ELF-1 (cell line): ENCODE measurements around the gene STK33.

Source experiments
- DNase-seq: peaks from one replicate; pipeline ENCODE4 v3.0.0-alpha.2; 2016; ENCODE audit warnings: low read depth, low spot score

STK33 gene

DNA sequence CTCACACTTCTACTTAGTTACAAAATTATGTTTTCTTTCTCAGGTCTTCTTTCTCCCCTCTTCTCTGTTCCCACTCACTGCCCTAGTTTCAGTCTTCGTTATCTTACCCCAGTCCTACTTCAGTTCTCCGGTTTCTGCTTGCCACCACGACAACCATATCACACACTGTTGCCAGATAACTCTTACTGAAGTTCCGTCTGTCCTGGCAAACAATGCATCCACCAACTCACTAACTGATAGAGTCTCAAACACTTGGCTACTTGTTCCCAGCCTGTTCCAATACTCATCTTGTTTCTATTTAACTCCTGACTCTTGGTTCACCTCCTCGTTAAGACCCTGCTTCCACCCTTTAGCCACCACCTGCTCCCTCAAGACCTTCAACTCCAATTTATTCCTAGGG, 164.5 kb downstream of the STK33 start:
- no peak for DNase-seq

DNA sequence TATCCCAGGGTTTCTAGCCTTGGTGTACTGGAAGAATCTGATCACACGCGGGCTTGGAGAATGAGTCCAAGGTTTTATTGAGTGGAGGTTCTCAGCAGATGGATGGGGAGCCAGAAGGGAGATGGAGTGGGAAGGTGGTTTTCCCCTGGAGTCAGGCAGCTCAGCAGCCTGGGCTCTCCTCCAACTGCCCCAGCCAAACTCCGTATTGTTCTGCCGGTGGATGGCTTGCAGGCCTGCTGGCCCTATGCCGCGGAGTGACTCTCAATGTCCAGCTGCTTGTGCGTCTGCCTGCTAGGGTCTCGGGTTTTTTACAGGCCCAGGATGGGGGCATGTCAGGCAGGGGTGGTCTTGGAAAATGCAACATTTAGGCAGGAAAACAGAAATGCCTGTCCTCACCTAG, 168.0 kb downstream of the STK33 start:
- DNase-seq, result no peak

DNA sequence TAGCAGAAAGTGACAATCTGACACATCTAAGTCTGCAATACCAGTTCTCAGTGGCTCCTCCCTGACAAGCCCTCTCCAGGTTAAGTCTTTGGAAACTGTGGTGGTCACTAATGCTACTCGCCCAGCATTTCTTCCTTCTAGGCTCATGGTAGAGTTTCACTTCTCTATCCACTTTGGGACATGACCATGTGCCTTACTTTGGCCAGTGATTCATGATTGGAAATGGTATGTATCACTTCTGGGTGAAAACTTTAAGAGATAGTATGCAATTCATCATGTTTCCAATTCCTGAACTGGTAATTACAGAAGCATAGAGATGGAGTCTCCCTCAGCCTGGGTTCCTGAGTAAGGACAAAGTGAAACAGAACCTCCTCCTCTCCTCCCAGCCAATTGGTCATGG, 178.8 kb downstream of the STK33 start:
- no peak for DNase-seq

DNA sequence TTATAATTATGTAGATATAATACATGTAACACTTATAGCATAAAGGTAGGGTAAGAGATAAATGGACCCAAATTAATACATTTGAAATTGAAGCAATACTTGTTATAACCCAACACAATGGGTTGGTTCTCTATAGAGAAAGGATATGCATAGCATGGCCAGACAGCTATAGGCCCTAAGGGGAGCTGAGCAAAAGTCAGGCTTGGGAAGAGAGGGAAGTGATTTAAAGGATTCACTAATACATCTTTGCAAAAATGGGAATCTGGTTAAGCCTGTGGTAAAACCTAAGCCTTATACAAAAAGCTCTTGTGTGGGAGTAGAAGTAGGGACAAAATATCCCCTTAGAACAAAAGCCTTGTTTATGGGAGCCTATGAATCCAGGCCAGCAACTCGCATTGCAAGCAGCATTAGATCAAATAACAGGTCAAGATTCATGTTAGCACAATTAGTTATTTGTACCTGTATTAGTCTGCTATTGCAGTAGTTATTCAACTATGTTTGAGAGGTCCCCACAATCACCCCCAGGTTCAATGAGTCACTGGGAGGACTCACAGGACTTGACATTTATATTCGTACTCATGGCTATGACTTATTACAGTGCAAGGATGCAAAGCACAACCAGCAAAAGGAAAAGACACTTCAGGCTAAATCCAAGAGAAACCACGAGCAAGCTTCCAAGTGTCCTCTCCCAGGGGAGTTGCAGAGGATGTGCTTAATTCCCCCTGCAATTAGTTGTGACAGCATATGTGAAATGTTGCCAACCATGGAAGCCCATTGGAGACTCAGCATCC, 185.7 kb downstream of the STK33 start:
- DNase-seq, result no peak

DNA sequence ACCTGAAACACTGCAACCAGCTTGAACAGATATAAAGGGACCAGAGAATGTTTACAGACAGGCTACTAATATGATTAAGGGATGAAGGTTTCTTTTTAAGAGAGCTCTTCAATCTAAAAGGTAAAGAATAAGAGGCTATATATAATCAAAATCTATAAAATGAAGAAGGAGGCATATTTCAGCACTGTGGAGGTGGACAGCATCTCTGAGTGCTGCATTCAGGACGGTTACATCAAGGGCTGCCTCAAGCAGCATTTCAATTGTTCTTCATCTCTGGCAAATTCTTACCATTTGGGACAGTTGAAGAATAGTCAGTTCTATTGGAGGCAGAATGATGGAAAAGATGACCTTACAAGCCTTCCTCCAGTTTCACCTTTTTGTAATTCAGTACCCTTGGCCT, 190.7 kb downstream of the STK33 start:
- no peak for DNase-seq

DNA sequence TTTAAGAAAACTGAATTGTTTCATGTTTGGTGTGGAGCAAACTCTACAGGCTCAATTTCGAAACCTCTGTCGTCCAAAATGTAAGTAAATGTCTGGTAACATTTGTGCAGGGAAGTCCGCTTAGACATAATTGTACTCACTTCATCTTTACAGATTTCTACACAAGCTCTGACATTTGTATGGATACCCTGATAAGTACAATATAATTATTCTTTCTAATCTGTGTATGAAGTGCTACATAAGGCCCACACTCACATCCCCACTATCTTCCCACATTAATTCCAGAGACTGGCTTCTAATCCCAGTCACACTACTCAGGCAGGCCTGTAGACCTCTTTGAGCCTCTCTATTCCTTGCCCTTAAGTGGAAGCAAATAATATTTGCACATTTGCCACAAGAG, 201.1 kb downstream of the STK33 start:
- DNase-seq, result no peak

DNA sequence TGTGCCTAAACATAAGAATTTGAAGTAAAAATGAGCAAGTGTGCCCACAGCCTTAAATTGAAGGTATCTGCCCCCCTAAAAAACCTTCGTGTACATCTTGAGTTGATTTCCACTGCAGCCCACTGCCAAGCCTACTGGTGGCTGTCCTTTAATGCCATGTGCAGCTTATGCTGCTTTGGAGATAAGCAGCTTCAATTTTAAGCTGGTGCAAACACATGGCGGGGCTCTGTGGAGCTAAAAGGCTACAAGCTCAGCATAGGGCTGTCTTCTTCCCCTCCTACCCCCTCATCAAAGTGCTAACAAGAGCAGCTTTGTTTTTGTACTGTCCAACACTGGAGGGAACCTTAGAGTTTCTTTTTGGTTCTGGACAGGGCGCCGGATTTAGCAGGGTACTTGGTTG, 201.9 kb downstream of the STK33 start:
- DNase-seq, result no peak

DNA sequence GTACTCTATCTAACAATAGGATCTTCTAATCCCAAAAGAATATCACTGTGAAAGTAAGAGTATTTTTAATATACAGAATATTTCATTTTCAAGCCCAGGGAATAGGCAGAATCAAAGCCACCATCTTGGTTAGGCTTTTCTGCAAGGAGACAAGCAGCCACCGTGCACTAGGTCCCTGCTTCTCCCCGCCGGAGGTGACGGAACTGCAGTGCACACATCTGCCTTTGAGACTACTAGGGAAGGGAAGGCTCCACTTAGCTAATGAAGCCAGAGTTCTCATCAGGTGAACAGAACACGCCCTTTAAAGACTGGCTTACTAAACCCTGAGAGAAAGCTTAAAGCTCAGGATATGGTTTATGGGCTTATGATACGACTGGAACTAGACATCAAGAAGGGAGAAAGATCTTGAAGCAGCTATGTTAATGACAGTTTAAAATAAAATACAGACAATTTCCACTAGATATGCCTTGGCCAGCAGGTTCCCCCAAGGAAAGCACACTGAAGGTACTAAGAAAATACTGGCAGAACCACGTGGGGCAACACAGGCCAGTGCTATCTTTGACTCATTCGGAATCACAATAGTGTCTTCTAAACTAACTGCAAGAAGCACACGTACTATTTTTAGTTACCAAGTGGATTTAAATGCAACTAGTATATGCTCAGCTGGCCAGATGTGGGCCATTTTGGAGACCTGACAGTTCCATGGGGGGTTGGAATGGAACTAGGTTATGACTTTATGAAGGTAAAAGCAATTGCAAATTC, 203.0 kb downstream of the STK33 start:
- DNase-seq, result no peak

DNA sequence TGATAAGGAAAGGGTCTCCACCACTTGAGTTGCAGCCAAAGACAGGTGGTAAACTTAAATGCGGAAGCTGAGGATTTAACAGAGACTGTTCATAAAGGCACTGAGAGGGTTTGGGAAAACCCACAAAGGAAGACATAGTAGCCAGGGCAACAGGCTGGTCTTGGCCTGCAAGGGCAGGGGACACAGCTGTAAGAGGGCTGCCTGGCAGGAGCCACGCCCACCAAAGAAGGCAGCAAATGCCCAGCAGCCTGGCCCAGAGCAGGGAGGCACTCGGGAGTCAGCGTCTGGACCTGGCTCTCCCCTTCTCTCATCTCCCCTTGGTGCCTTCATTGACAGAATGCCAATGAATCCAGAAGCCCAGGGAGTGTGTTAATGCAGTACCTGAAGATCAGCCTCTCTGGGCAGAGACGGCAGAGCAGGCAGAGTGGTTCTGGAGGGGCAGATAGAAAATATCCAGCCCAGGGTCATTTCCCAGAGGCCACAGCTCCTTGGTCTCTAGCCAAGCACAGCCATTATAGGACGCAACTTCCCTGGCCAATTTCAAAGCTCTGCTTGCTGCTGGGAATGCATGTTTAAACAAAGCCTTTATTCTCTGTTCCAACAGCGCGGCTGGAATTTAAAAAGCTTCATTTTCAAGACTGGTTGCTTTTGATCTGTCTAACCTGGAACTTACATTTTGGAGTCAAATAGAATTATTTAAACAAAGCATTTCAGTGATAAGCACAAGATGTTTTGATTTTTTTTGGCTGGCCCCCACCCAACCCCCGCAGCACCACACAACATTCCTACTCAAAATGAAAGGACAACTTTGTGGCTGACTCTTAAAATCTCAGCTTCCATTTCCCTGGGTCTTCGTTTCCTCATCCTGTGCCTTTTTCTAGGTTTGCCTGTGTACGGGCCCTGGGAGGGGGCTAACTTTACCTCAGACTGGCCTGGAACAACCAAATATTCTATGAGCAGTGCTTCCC, 204.7 kb downstream of the STK33 start:
- DNase-seq, result peak; percentile 27

DNA sequence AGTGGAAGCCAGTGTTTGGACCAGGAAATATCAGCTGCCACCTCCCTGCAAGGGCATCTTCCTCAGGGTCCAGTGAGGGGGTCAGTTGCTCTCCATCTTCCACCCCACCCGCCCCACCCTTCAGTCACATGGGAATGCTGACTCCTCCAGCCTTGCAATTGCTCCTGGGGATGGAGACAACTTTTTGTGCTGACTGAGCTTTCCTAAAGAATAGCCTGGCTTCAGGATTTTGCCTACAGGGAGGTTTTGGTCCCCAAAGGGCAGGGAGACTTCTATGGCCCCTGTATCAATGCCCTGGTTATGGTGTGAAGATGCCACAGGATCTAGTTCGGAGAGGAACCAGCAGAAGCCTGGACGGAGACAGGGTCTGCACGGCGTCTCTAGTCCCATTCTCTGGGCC, 206.3 kb downstream of the STK33 start:
- DNase-seq, result no peak

DNA sequence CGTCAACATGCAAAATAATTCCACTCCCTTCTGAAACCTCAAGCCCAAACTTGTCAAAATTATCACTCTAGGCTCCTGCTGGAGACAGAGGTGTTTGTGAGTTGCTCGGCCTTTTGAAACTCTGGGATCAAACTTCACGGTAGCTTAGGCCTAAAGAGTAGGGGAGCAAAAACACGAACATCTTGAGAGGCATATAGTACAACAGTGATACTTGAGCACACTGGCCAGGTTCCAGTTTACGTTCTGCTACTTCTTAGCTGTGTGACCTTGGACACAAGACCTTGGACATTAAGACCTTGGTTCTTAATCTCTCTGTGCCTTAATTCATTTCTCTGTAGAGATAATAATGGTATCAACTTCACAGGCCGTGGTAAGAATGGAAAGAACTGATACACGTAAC, 206.9 kb downstream of the STK33 start:
- DNase-seq, result no peak

DNA sequence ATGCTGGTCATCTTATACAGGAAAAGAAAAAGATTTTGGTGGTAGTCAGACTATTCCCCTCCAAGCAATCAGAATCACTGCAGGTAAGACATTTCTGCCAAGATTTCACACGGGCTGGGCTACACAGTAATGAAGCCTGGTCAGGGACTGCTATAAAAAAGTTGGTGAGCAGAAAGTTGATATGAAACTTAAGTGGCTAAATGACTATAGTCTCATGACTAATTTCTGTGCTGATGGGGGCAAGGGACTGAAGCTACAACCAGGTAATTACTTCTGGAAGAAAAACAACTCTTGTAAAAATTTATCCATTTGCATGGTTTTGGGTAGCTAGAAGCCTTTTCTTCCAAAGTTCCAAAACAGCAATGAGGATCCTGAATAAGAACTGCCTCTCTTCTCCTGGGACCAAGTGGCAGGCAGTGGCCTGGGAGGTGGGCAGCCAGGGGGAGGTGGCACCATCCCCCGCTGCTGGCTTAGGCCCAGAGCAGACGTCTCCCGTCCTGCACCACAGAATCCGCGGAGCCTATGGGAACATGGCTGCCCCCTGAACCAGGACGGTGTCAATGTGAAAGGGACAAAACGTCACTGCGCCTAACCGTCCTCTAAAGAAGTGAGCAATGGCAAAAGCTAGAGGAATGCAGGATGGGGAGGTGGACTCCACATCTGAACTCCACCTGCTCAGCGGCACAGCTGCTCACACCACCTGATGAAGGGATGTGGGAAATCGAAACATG, 207.7 kb downstream of the STK33 start:
- no peak for DNase-seq

DNA sequence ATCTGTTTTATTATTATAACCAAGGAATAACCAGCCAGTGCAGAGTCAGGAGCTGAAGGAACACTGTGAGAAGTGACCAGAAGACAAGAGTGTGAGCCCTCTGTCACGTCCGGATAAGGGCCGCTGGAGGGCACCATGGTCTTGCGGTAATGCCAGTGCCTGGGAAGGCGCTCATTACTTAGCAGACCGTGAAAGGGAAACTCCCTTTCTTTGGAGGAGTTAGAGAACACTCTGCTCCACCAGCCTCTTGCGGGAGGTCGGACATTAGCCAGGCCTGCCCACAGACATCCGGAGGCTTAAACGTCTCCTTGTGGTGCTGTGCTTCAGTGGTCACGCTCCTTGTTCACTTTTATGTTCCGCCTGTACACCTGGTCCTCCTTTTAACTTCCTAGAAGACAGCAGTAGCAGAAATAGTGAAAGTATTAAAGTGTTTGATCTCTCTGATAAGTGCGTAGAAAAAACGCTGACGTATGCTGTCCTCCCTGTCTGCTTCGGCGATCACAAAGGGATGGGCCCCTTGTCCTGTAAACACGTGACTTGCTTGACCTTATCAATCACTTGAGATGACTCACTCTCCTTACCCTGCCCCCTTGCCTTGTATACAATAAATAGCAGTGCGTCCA, 209.7 kb downstream of the STK33 start:
- DNase-seq, result peak; percentile 83

DNA sequence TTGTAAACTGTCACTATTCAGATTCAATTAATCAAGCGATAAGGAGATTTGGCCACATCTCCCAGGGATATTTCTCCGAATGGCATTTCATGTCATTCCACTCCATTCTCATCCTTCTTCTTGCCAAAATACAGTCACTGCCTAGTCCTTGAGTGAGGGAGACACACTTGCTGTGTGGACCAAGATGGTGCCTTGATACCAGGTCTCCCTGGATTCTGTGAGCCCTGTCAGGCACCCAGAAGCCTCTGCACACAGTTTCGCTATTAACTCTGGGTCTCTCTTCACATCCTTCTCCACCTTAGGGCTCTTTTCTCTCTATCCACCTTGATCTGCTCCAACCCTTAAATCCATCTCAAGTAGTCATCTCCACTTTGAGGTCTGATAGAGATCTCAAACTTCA, 210.4 kb downstream of the STK33 start:
- DNase-seq, result no peak

DNA sequence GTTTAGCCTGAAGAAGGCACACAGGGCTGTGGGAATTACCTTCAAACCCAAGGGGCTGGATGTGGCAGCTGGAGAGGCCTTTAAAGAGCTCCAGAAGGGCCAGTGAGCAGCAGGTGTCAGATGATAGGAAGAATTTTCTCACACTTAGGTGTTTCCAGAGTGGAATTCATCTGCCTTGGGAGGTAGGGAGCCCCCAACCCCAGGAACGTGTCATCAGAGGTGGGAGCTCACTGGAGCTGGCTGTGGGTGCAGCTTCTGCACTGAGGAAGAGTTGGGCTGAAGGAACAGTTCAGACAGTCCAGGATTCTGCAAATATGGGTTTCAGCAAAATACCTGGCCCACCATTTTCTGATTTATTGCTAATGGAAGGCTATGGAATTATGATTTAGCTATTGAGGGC, 210.8 kb downstream of the STK33 start:
- DNase-seq, result no peak

DNA sequence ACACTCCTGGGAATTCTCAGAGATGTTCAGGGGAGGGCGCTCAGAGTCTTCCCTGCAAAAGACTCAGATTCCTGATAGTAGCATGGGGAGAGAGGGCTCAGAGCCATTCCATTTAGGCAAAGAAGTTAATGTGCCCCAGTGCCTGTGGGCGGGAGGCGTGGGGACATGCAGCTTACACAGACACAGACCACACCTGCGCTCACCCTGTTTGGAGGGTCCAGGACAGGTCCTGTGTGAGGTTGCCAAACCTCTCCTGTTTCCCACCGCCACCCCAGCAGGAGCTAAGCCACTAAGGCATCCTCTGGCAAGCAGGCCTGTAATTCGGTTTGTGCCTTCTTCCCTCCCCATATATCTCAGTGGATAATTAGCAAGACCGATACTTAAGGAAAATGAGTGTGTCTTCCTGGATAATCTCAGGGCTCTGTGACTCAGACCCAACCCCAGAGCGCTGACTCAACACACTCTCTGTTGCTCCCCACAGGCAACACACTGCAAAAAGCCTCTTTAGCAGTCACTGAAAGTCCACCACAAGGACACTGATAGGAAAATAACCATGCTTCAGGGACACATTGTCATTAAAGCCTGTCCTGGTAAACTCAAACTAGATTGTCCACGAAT, 211.5 kb downstream of the STK33 start:
- DNase-seq, result peak; percentile 45

DNA sequence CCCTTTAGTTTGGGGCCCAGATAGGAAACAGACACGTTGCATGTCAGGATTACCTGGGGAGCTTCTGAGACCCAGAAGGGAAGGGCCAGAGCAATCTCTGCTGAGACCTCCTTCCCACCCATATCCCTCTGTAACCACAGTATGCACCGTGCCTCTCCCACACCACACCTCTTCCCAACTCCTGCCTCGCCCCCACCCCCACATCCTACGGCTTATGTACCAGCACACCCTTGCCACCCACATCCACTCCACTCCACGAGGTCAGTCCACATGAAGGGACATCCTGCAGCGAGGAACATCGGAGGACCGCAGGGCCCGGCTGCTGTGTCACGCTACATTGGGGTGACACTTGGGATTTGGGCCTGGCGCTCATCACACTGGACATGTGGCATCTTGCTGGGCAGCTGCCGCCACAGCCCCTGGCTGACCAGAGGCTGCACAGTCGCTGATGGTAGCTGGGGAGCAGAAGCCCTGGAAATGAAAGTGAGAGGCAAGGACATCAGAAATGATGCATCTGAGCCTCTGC, 212.1 kb downstream of the STK33 start:
- DNase-seq, result no peak

DNA sequence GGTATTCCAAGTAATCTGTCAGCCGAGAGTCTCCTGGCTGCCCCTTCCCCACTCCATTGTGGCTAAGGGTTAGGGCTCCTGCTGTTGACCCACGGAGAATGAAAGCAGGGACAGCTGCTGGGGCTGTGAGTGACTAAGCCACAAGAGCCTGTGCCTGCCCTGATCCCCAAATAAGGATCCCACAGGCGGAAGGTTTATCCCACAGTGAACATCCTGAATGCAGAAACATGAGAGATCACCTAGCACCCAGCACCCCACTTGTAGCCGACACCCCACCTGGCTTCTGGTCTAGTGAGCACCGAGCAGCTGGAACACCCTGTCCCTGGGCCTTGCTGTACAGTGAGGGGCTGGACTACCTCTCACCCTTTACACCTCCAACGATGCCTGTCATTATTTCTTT, 212.7 kb downstream of the STK33 start:
- no peak for DNase-seq

DNA sequence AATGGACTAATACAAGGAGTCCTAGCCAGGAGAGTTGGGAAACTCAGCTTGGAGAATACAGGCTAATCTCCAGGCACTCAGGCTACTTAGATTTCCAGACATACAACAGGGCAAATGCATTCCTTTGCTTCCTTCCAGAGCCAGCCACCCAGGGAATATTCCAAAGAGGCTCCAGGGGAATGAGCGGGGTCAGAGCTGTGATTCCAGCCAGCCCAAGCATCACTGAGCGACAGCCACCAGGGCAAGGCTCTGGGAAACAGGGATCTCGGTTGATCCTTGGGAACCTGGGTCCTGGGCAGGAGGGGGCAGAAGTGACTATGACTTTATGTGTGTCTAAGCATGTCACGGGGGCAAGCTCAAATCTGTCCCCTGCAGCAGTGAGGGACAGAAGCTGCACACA, 218.1 kb downstream of the STK33 start:
- peak; percentile 44 for DNase-seq

DNA sequence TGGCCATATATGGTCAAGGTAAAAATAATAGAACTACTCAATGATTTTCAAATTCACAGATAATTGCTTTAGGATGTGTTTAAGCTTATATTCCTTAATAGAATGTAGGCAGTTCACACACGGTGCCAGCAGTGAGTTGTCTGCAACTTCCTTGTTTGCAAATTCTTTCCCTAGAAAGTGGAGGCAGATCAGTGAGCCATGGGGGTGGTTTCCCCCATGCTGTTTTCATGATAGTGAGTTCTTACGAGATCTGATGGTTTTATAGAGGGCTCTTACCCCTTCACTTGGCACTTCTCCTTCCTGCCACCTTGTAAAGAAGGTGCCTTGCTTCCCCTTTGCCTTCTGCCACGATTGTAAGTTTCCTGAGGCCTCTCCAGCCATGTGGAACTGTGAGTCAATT, 218.6 kb downstream of the STK33 start:
- no peak for DNase-seq
